GM19438 (cell line): ENCODE data around the gene RGS7BP.

ENCODE experiments used
- ATAC-seq: cut with Tn5 transposase; IDR thresholded peaks from one replicate; pipeline ENCODE4 v1.9.1; 2021; ENCODE audit warnings: low read depth; ENCODE audit not compliant: unreplicated experiment

Gene RGS7BP

DNA sequence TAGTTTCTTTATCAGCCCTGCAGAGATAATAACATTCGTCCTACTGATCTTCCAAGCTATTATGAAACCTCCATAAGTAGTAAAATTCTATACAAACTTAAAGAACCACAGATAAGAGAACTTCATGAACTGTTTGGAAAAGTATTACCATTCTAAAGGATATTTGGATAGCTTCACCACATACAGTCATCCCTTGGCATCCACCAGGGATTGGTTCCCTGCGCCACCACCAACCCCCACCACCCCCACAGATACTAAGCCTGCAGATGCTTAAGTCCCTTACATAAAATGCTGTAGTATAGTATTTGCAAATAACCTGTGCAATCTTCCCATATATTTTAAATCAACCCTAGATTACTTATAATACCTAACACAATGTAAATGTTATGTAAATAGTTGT, 123.1 kb downstream of the RGS7BP start:
- no peak for ATAC-seq

DNA sequence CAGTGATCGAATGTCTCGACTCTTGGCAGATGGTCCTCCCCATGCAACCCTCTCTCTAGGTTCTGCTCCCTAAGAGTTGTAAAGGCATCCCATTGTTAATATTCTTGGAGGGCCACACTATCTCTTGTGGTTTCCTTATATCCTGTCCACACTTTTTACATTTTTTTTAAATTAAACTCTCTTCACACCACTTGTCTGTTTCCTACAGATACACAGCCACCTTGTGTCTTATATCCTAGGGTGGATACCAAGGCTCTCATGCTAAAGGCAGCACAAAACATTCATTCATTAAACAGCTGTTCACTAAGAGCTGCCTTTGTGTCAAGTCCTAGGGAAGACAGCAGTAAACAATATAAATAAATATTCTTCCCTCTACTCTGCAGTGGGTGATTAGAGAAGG, 124.0 kb downstream of the RGS7BP start:
- no peak for ATAC-seq

DNA sequence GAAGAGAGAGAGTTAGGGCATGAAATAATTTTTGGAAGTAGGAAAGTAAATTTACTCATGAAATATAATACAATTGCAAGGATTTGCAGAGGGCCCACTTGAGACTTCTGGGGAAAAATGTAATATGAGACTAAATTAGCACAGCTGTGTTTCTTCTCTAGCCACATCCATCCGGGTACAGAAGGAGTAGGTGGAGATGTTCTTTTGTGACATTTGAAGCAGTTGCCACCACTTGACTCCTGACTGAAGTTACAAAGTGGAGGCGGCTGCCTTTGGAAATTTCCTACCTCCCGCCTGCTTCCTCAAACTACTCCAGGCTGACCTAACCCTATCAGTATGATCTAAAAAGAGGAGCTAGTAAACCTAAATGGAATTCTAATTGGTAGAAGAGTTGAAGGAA, 126.4 kb downstream of the RGS7BP start:
- no peak for ATAC-seq

DNA sequence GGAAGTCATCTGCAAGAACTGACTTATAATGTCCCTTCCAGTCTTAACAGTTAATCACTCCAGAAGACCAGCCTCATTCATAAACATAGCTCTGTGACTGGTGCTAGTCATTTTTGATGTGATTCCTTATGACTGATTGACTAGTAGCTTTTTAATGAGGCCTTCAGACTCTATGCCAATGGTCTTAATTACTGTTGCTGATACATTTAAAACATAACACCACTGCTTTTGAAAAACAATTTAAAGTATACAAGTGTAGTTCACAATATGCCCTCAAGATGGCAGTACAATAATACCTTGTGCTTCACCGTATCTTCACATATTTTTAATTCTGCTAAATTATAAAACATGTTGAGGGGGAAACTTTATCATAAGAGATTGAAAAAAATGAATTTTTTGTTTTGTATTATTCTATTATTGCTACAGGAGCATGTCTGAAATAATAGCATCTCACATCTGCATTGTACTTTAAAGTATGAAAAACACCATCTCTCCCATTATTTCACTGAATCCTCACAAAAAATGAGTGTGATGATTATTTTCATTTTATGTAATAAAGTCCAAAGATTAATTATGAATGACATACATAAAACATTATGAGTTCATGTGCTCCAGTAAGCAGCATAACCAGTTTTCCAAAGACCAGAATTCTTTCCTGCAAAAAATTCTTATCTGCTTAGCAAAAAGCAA, 129.3 kb downstream of the RGS7BP start:
- ATAC-seq = no peak

DNA sequence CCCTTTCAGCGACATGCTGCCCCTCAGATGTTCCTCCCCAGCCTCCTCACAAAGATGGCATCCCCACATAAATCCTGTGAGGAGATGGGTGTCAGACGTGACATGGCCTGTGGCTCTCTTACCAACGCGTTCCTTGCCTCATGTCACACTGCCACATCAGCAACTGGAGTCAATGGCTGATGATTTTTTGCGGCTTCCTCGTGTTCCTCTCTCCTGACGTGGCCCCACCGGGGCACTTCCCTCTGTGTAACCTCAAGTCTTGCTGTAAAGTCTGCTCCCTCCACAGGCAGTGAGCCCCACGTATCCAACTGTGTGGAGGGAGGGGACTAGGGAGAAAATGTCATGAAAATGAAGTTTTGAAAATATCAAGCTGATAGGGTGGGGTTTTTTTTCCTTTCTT, 131.3 kb downstream of the RGS7BP start:
- ATAC-seq = no peak

DNA sequence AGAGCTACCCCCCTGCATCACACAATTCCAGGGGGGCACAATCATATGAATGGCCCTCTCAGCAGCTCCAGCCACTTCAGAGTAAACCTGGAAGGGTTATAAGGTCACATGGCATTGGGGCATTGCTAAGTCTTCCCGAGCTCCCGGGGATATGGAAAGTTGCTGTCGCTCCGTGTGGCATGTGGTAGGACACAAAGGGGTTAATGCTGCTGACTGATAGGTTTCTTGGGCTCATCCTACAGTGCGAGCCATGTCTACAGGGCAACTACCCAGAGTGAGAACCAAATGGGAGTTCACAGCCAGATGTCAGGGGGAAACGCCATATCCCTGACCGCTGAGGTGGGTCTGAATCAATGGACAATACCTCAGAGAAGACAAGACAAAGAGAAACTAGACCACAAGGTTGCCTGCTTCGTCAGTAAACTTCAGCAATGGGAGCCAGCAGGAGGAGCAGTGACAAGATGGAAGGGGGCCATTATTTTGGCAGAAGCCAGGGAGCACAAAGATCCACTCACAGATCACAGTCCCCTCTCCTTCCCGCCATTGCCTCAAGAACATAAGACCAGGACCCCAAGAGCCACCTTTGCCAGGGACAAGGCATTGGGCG, 132.1 kb downstream of the RGS7BP start:
- no peak for ATAC-seq

DNA sequence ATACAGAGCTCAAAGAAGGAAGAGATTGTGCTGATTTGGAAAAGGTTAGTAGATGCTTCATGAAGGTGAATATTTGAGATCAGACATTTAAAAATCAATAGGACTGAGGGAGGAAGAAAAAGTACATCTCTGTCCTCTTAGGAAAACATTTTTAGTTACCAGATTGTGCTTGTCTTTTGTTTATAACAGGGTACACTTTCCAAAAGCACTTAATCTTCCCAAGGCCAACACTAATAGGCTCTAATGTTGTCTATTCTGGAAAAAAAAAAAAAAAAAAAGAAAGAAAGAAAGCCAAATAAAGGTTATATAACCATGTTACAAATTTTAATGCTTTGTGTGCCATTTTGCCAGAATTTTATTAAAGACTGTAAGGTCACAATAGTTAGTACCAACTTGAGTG, 139.0 kb downstream of the RGS7BP start:
- ATAC-seq = no peak

DNA sequence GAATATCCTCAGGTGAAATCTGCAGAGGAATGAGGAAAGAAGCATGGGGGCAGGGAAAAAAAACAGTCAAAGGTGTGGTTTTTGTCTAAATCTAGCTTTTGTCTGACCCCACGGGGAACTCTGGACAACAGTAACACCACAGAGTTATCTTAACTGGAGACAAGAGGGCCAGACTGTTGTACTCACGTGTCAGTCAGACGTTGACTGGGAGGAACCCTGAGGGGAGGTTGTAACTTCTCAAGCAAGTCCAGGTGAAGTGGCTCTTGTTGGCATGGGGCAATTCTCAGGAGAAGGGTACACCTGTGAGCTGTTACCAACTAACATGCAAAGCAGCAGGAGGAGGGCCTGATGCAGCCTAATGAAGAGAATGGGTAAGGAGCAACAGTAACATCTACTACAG, 140.4 kb downstream of the RGS7BP start:
- no peak for ATAC-seq

DNA sequence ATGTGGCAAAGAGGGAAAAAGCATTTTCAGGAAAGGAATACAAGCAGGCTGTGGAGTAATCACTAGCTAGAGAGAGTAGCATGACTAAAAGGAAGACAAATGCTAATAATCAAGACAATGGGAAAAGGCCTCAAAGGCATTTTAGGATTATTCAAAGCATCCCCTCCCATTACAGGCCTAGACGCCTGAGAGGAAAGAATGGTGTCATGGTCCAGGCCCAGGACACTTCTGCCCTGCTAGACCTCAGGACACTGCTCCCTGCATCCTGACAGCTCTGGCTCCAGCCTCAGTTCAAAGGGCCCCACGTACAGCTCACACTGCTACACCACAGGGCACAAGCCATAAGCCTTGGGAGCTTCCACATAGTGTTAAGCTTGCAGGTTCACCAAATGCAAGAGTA, 143.7 kb downstream of the RGS7BP start:
- ATAC-seq = no peak

DNA sequence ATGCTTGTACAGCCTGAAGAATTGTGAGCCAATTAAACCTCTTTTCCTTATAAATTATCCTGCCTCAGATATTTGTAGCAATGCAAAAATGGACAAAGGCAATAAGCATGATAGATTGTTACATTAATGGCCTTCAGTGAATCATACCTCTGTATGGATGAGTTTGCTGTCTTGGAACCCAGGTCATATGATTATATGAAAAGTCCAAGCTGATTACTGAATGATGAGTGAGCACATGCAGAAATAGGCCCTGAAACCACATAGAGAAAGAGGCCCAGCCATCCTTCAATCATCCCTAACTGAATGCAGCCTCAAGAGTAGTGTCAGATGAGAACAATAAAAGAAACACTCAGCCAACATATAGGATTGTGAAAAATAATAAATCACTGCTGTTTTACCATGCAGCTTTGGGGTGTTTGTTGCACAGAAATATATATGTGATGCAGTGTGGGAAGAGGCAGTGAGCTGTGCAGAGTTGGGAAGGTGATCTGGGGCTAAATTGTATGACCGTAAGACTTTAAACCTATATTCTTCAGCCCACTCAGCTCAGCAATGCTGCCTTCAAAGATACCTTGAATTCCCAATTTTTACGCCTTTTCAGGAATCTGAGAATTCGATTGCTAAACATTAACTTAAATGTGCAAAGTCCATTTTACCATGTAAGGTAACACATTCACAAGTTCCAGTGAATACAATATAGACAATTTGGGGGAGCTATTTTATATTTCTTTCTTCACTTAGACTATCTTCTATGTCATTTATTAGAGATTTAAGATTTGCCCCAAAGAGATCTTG, 148.1 kb downstream of the RGS7BP start:
- ATAC-seq = no peak

DNA sequence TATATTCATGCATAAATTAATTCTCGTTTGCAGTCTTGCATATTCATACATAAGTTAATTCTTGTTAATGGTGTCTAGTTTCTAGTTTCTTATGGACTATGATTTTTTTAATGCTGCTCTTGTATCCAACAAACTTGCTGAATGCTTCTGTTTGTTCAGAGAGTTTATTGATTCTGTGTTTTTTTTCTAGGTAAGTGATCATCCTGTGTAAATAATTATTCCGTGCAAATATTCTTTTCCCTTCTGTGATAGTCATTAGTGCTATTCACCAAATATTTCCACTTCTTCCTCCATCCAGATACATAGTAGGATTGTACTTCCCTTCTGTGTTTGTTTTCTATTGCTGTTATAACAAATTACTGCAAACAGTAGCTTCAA, 148.7 kb downstream of the RGS7BP start:
- ATAC-seq = no peak

DNA sequence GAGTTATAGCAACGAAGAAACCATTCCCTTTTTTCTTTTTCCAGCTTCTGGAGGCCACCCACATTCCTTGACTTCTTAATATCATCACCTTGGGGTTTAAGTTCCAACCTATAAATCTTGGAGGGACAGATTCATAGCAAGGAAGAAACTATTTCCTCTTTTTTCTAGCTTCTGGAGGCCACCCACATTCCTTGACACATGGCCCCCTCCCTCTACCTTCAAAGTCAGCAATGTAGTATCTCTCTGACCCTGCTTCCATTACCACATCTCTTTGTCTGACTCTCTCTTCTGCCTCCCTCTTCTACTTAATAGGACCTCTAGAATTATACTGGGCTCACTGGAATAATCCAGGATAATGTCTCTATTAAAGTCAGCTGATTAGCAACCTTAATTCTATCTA, 149.8 kb downstream of the RGS7BP start:
- ATAC-seq = no peak

DNA sequence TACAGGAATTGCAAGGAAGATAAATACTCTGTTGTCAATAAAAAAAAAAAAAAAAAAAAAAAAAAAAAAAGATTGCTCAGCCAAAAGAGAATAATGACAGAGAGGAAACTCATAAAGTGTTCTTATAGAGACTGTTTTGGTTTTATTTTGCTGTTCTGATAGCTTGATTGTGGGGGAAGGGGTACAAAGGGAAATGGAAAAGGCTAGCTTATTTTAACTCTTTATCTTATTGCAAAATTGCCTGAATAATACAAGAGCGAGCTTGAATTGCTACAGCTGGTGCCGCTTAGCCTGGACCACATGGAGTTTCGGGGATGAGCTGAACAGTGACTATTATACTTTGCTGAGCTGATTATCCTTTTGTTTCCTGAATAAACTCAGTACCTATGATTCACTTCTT, 153.5 kb downstream of the RGS7BP start:
- no peak for ATAC-seq
